Measurements from ENCODE around the gene ANKLE1. TPM values are rescaled to one million over a fixed set of nuclear protein-coding genes. Genes with fewer than 3 reads are reported as not detected.

ANKLE1 gene, protein sequence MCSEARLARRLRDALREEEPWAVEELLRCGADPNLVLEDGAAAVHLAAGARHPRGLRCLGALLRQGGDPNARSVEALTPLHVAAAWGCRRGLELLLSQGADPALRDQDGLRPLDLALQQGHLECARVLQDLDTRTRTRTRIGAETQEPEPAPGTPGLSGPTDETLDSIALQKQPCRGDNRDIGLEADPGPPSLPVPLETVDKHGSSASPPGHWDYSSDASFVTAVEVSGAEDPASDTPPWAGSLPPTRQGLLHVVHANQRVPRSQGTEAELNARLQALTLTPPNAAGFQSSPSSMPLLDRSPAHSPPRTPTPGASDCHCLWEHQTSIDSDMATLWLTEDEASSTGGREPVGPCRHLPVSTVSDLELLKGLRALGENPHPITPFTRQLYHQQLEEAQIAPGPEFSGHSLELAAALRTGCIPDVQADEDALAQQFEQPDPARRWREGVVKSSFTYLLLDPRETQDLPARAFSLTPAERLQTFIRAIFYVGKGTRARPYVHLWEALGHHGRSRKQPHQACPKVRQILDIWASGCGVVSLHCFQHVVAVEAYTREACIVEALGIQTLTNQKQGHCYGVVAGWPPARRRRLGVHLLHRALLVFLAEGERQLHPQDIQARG
- total RNA-seq: 1 to 10 TPM; 4.6 to 9.9 TPM
- 4.4 TPM for polyA plus RNA-seq (2013, experiment 1 of 2)
- 5.1 TPM for polyA plus RNA-seq (2013, experiment 2 of 2)
- long read RNA-seq, experiment 1: 0 reads
- long read RNA-seq, experiment 2, partial matches to known transcripts: 2 of 4 reads
- long read RNA-seq, experiment 2, other reads (novel, unspliced or antisense): 1 of 4 reads
- long read RNA-seq, experiment 3, transcript ANKLE1-201 (9 exons, 3,218 nt): major isoform, 10 of 47 reads
- long read RNA-seq, experiment 3, partial matches to known transcripts: 10 of 47 reads
- long read RNA-seq, experiment 3, other reads (novel, unspliced or antisense): 22 of 47 reads
- long read RNA-seq, experiment 4: 0 reads

- no peak for TF ChIP-seq CTCF (conservative IDR thresholded peaks at IDR 0.05)
- H3K27ac ChIP-seq (ENCODE audit: low read depth, low read length): no peak within 1 kb of the TSS
- H3K27me3 Mint-ChIP-seq (ENCODE audit: insufficient read depth): peaks cover 9% of the 10 kb centered on the region
- peaks cover 41% of the 10 kb centered on the region for H3K36me3 Mint-ChIP-seq (ENCODE audit: low read depth)
- peak; percentile 86 for DNase-seq
- H3K36me3 ChIP-seq (ENCODE audit: control insufficient read depth, insufficient read depth, low read length): peaks cover 17% of the 10 kb centered on the region
- peaks cover 6% of the 10 kb centered on the region for H3K9me3 Mint-ChIP-seq
- no peak within 1 kb of the TSS for H3K9ac ChIP-seq (ENCODE audit: extremely low read depth, low read length, poor library complexity, severe bottlenecking)
- peaks cover 2% of the 10 kb centered on the region for H3K4me1 Mint-ChIP-seq
- H3K9me3 ChIP-seq (ENCODE audit: control insufficient read depth, low read length): no peaks in the 10 kb centered on the region
- peak within 1 kb of the TSS; percentile 45 for H3K4me3 ChIP-seq (ENCODE audit: low read length)
- WGBS, 2 experiments (ENCODE audit: insufficient coverage in 1 of 2, insufficient read length in 1 of 2): 38 to 51% methylated on average over 40 to 75 of the region's 75 CpGs
- H3K4me1 ChIP-seq (ENCODE audit: control insufficient read depth, insufficient read depth, low read length): no peaks in the 10 kb centered on the region
- H3K27ac Mint-ChIP-seq: no peak within 1 kb of the TSS
- peak within 1 kb of the TSS; percentile 57 for H3K4me3 Mint-ChIP-seq
- H3K27me3 ChIP-seq (ENCODE audit: control insufficient read depth, insufficient read depth, low read length, poor library complexity, severe bottlenecking): peaks cover 5% of the 10 kb centered on the region
These were observed at the start of gene ANKLE1 for GRCh38 chr19:17281391-17282304. Gene ANKLE1 (plus strand): TSS chr19:17281901. CDS start chr19:17281921, 20 bp downstream.

DNA sequence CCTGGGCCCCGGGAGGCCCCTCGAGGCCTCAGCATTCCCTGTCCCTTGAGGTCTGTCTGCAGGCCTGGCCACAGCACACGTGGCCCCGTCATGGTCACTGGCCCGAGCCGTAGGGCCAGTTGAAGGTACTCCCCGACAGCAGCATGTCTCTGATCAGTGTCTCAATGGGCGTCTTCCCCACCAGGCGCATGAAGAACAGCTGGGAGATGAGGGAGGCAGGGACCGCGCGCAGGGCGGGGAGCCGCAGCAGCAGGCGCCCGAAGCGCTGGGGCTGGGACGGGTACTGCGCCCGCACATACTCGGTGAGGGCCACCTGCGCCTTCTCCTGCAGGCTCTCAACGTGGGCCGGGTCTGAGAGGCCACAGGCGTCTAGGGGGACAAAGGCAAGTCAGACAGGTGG lies 49.4 kb upstream of the ANKLE1 start:
- H3K9me3 ChIP-seq (ENCODE audit: control insufficient read depth, low read length): no peaks in the 10 kb centered on the region
- no peaks in the 10 kb centered on the region for H3K27me3 ChIP-seq (ENCODE audit: control insufficient read depth, insufficient read depth, low read length, poor library complexity, severe bottlenecking)
- DNase-seq: no peak
- WGBS, 2 experiments (ENCODE audit: insufficient coverage in 1 of 2, insufficient read length in 1 of 2): 95 to 98% methylated on average over 17 to 25 of the region's 25 CpGs
- no peak overlapping the region for H3K9ac ChIP-seq (ENCODE audit: extremely low read depth, low read length, poor library complexity, severe bottlenecking)
- Mint-ChIP-seq H3K4me3 (no peak overlapping the region), H3K27me3 (ENCODE audit: insufficient read depth) (no peaks in the 10 kb centered on the region), H3K4me1 (peaks cover 3% of the 10 kb centered on the region), H3K27ac (no peak overlapping the region), H3K36me3 (ENCODE audit: low read depth) (peaks cover 33% of the 10 kb centered on the region), H3K9me3 (no peaks in the 10 kb centered on the region)
- TF ChIP-seq CTCF (conservative IDR thresholded peaks at IDR 0.05): no peak
- peaks cover 4% of the 10 kb centered on the region for H3K4me1 ChIP-seq (ENCODE audit: control insufficient read depth, insufficient read depth, low read length)
- H3K36me3 ChIP-seq (ENCODE audit: control insufficient read depth, insufficient read depth, low read length): peaks cover 46% of the 10 kb centered on the region
- H3K4me3 ChIP-seq (ENCODE audit: low read length): no peak overlapping the region
- no peak overlapping the region for H3K27ac ChIP-seq (ENCODE audit: low read depth, low read length)

- peak overlapping the region; percentile 48 for H3K27ac Mint-ChIP-seq
- H3K27me3 Mint-ChIP-seq (ENCODE audit: insufficient read depth): no peaks in the 10 kb centered on the region
- peak overlapping the region; percentile 15 for H3K9ac ChIP-seq (ENCODE audit: extremely low read depth, low read length, poor library complexity, severe bottlenecking)
- no peak for TF ChIP-seq CTCF (conservative IDR thresholded peaks at IDR 0.05)
- H3K36me3 Mint-ChIP-seq (ENCODE audit: low read depth): peaks cover 42% of the 10 kb centered on the region
- no peaks in the 10 kb centered on the region for H3K27me3 ChIP-seq (ENCODE audit: control insufficient read depth, insufficient read depth, low read length, poor library complexity, severe bottlenecking)
- H3K9me3 ChIP-seq (ENCODE audit: control insufficient read depth, low read length): no peaks in the 10 kb centered on the region
- peaks cover 60% of the 10 kb centered on the region for H3K36me3 ChIP-seq (ENCODE audit: control insufficient read depth, insufficient read depth, low read length)
- DNase-seq: peak; percentile 90
- H3K4me3 Mint-ChIP-seq: peak overlapping the region; percentile 62
- H3K4me3 ChIP-seq (ENCODE audit: low read length): peak overlapping the region; percentile 78
- no peak overlapping the region for H3K27ac ChIP-seq (ENCODE audit: low read depth, low read length)
- H3K4me1 Mint-ChIP-seq: peaks cover 3% of the 10 kb centered on the region
- no peaks in the 10 kb centered on the region for H3K9me3 Mint-ChIP-seq
- 6 to 15% methylated on average over 7 to 10 of the region's 11 CpGs for WGBS, 2 experiments (ENCODE audit: insufficient coverage in 1 of 2, insufficient read length in 1 of 2)
- peaks cover 4% of the 10 kb centered on the region for H3K4me1 ChIP-seq (ENCODE audit: control insufficient read depth, insufficient read depth, low read length)
These were observed 46.8 kb upstream of the ANKLE1 start for GRCh38 chr19:17234911-17235299.
